Measurements from ENCODE around the gene THEM5. TPM values are rescaled to one million over a fixed set of nuclear protein-coding genes. Genes with fewer than 3 reads are reported as not detected.
"Not testable (repeated sequence)": the region's sequence is repeated elsewhere in the genome, so short reads cannot be mapped to it uniquely, and the experiment has no call there.

THEM5 gene, protein sequence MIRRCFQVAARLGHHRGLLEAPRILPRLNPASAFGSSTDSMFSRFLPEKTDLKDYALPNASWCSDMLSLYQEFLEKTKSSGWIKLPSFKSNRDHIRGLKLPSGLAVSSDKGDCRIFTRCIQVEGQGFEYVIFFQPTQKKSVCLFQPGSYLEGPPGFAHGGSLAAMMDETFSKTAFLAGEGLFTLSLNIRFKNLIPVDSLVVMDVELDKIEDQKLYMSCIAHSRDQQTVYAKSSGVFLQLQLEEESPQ
- not detected for polyA plus RNA-seq (2013, experiment 1 of 2)
- polyA plus RNA-seq (2013, experiment 2 of 2): not detected

DNA sequence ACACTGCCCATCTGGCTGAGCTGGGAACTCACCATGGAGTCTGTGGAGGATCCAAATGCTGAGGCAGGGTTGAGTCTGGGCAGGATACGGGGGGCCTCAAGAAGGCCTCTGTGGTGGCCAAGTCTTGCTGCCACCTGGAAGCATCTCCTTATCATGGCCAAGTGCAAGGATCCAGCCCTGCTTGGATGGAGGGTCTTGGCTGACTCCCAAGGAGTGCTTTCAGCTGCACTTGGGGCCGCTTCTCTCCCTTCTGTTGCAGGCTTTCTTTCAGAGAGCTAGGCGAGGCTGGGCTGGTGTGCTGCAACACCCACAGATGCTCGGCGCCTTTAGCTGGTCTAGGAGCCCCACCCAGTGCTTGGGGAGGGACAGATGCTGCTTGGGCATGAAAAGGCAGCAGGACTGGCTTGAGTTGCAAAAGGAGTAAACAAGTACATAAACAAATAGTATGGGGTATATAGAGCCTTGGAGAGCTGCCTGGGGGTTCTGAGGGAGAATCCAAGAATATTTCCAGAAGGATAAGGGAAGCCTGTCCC, at the start of gene THEM5:
THEM5 (minus strand) TSS at position 302 of the 533 bp plus-strand sequence; CDS start at position 155, 147 bp downstream.
- peaks cover 18% of the 10 kb centered on the region for H3K4me1 ChIP-seq (ENCODE audit: control insufficient read depth, insufficient read depth, low read length, poor library complexity, severe bottlenecking)
- no peak within 1 kb of the TSS for H3K4me3 ChIP-seq (ENCODE audit: extremely low read depth, insufficient read depth, low read length, poor library complexity, severe bottlenecking)
- H3K36me3 ChIP-seq (ENCODE audit: control insufficient read depth, insufficient read depth, low read length): no peaks in the 10 kb centered on the region
- no peak within 1 kb of the TSS for H3K27ac ChIP-seq (ENCODE audit: low read depth, low read length, severe bottlenecking)
- 85 to 98% methylated on average over 5 of the region's 5 CpGs for WGBS, 2 experiments (ENCODE audit: insufficient coverage in 2 of 2)
- no peaks in the 10 kb centered on the region for H3K9me3 ChIP-seq (ENCODE audit: control insufficient read depth, low read length)

DNA sequence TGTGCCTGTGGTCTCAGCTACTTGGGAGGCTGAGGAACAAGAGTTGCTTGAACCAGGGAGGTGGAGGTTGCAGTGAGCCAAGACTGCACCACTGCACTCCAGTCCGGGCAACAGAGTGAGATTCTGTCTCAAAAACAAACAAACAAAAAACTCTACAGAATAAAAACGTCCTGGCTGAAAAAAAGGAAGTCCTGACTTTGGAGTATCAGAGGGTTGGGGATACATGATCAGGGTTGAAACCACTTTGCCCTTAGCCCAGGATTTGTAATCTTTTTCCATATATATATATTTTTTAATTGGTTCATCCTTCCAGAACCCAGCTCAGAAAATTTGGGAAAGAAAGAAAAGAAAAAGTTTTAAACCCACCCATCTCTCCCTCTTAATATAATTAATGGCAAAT, 49.3 kb upstream of the THEM5 start:
- H3K27ac ChIP-seq (ENCODE audit: low read depth, low read length, severe bottlenecking): no peak overlapping the region
- H3K4me3 ChIP-seq (ENCODE audit: extremely low read depth, insufficient read depth, low read length, poor library complexity, severe bottlenecking): no peak overlapping the region
- H3K9me3 ChIP-seq (ENCODE audit: control insufficient read depth, low read length): peaks cover 23% of the 10 kb centered on the region
- peaks cover 7% of the 10 kb centered on the region for H3K4me1 ChIP-seq (ENCODE audit: control insufficient read depth, insufficient read depth, low read length, poor library complexity, severe bottlenecking)
- no CpG with 5 or more reads among the region's 2 CpGs for WGBS, 2 experiments (ENCODE audit: insufficient coverage in 2 of 2)
- H3K36me3 ChIP-seq (ENCODE audit: control insufficient read depth, insufficient read depth, low read length): peaks cover 16% of the 10 kb centered on the region

DNA sequence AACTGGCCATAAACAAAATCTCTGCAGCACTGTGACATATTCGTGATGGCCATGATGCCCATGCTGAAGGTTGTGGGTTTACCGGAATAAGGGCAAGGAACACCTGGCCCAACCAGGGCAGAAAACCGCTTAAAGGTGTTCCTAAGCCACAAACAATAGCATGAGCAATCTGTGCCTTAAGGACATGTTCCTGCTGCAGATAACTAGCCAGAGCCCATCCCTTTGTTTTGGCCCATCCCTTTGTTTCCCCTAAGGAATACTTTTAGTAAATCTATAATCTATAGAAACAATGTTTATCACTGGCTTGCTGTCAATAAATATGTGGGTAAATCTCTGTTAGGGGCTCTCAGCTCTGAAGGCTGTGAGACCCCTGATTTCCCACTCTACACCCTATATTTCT, 47.3 kb upstream of the THEM5 start:
- 100% methylated on average over 2 of the region's 3 CpGs; no CpG with 5 or more reads in 1 of the 2 experiments for WGBS, 2 experiments (ENCODE audit: insufficient coverage in 2 of 2)
- H3K27ac ChIP-seq (ENCODE audit: low read depth, low read length, severe bottlenecking); H3K36me3 ChIP-seq (ENCODE audit: control insufficient read depth, insufficient read depth, low read length); H3K4me3 ChIP-seq (ENCODE audit: extremely low read depth, insufficient read depth, low read length, poor library complexity, severe bottlenecking); H3K4me1 ChIP-seq (ENCODE audit: control insufficient read depth, insufficient read depth, low read length, poor library complexity, severe bottlenecking): not testable (repeated sequence)
- peaks cover 13% of the 10 kb centered on the region for H3K9me3 ChIP-seq (ENCODE audit: control insufficient read depth, low read length)

DNA sequence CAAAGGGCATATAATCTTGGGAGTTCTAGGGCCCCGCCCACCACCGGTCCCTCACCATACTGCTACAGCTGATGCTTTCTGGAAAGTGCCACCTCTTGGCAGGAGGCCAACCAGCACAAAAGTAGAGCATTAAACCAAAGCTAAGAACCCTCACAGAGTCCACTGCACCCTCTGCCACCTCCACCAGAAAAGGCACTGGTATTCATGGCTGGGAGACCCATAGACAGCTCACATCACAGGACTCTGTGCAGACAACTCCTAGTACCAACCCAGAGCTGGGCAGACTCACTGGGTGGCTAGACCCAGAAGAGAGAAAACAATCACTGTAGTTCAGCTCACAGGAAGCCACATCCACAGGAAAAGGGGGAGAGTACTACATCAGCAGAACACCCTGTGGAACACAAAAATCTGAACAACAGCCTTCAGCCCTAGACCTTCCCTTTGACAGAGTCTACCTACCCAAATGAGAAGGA, 45.0 kb upstream of the THEM5 start:
- Histone ChIP-seq H3K4me1 (ENCODE audit: control insufficient read depth, insufficient read depth, low read length, poor library complexity, severe bottlenecking) (peaks cover 8% of the 10 kb centered on the region), H3K9me3 (ENCODE audit: control insufficient read depth, low read length) (peaks cover 13% of the 10 kb centered on the region), H3K36me3 (ENCODE audit: control insufficient read depth, insufficient read depth, low read length) (peaks cover 22% of the 10 kb centered on the region), H3K4me3 (ENCODE audit: extremely low read depth, insufficient read depth, low read length, poor library complexity, severe bottlenecking) (no peak overlapping the region), H3K27ac (ENCODE audit: low read depth, low read length, severe bottlenecking) (no peak overlapping the region)
- 93 to 96% methylated on average over 2 of the region's 2 CpGs for WGBS, 2 experiments (ENCODE audit: insufficient coverage in 2 of 2)

DNA sequence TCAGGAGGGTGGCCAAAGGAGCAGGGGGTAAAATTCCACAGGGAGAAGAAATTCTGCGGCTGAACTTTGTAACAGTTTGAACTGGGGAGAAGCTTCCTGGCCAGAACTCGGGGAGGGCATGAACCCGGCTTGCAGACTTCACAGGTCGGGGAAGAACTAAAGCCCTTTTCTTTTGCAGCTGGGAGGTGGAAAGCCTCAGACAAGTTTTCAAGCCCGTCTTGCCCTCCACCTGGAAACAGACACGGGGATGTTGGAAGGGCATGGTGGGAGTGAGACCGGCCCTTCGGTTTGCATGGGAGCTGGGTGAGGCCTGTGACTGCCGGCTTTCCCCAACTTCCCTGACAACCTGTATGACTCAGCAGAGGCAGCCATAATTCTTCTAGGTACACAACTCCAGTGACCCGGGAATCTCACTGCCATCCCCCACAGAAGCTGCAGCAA, 44.5 kb upstream of the THEM5 start:
- Histone ChIP-seq H3K27ac (ENCODE audit: low read depth, low read length, severe bottlenecking) (no peak overlapping the region), H3K4me1 (ENCODE audit: control insufficient read depth, insufficient read depth, low read length, poor library complexity, severe bottlenecking) (peaks cover 13% of the 10 kb centered on the region), H3K36me3 (ENCODE audit: control insufficient read depth, insufficient read depth, low read length) (peaks cover 25% of the 10 kb centered on the region), H3K9me3 (ENCODE audit: control insufficient read depth, low read length) (peaks cover 13% of the 10 kb centered on the region), H3K4me3 (ENCODE audit: extremely low read depth, insufficient read depth, low read length, poor library complexity, severe bottlenecking) (no peak overlapping the region)
- 93% methylated on average over 4 to 10 of the region's 10 CpGs for WGBS, 2 experiments (ENCODE audit: insufficient coverage in 2 of 2)

DNA sequence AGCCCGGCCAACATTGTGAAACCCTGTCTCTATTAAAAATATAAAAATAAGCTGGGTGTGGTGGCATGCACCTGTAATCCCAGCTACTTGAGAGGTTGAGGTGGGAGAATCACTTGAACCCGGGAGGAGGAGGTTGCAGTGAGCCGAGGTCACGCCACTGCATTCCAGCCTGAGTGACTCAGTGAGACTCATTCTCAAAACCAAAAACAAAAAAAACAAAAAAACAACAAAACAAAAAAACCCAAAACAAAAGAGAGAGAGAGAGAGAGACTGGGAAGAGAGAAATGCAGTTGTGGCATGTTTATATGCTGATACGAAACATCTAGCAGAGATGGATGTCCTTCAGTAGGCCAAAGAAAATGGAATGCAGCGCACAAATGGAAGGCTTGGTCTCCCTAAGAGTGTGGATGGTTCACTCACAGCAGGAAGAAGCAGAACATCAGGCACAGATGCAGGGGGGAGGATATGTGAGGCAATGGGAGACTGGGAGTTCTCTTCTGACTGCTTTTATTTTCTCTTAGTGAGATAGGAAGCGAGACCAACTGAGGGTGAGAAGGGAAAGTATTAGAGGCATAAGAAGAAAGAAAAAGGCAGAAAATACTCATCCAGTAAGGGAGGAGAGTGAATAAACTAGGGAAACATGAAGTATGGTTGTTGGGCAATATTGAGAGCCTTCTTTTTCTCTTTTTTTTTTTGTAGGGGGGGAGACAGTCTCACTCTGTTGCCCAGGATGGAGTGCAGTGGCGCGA, 39.8 kb upstream of the THEM5 start:
- Histone ChIP-seq H3K9me3 (ENCODE audit: control insufficient read depth, low read length) (no peaks in the 10 kb centered on the region), H3K36me3 (ENCODE audit: control insufficient read depth, insufficient read depth, low read length) (peaks cover 24% of the 10 kb centered on the region), H3K4me3 (ENCODE audit: extremely low read depth, insufficient read depth, low read length, poor library complexity, severe bottlenecking) (no peak overlapping the region), H3K27ac (ENCODE audit: low read depth, low read length, severe bottlenecking) (no peak overlapping the region), H3K4me1 (ENCODE audit: control insufficient read depth, insufficient read depth, low read length, poor library complexity, severe bottlenecking) (peaks cover 20% of the 10 kb centered on the region)
- WGBS, 2 experiments (ENCODE audit: insufficient coverage in 2 of 2): 97 to 100% methylated on average over 3 of the region's 9 CpGs

DNA sequence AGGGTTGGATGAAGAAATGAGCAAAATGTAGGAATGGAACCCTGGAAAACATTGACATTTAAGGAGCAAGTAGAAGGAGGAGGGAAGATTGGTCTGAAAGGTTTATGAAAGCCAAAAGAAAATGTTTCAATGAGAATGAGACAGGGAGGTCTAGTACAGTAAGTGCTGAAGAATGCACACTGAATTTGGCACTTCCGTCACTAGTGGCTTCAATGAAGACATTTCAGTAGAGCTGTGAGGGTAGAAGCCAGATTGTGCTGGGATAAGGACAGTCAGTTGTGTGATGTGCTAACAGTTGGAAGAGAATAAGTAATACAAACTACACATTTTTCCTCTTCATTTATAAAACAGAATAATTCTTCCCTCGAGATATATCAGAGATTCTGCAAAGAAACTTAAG, 38.7 kb upstream of the THEM5 start:
- Histone ChIP-seq H3K4me3 (ENCODE audit: extremely low read depth, insufficient read depth, low read length, poor library complexity, severe bottlenecking) (no peak overlapping the region), H3K36me3 (ENCODE audit: control insufficient read depth, insufficient read depth, low read length) (peaks cover 33% of the 10 kb centered on the region), H3K4me1 (ENCODE audit: control insufficient read depth, insufficient read depth, low read length, poor library complexity, severe bottlenecking) (peaks cover 20% of the 10 kb centered on the region), H3K27ac (ENCODE audit: low read depth, low read length, severe bottlenecking) (no peak overlapping the region), H3K9me3 (ENCODE audit: control insufficient read depth, low read length) (no peaks in the 10 kb centered on the region)
- WGBS, 2 experiments (ENCODE audit: insufficient coverage in 2 of 2): 100% methylated on average over 1 of the region's 2 CpGs

DNA sequence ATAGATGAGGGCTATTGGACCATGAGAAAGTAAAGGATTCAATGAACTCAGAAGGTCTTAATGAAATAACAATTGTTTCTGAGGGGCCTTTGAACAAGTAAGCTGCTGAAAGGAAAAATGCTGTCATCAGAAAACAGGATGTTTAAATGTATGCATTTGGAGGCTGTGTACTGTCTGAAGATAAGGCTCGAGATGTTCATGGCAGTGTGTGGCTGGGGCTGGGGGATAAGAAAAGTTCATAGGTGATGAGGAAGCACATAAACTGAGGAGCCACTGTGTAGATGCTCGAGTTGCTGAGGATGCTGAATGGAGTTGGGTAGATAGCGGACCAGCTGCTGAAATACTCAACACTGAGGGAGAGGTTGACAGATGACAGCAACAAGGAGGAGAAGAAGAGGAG, 38.0 kb upstream of the THEM5 start:
- H3K9me3 ChIP-seq (ENCODE audit: control insufficient read depth, low read length): peaks cover 5% of the 10 kb centered on the region
- 85 to 94% methylated on average over 3 of the region's 3 CpGs for WGBS, 2 experiments (ENCODE audit: insufficient coverage in 2 of 2)
- no peak overlapping the region for H3K4me3 ChIP-seq (ENCODE audit: extremely low read depth, insufficient read depth, low read length, poor library complexity, severe bottlenecking)
- H3K36me3 ChIP-seq (ENCODE audit: control insufficient read depth, insufficient read depth, low read length): peaks cover 39% of the 10 kb centered on the region
- peak overlapping the region; percentile 61 for H3K27ac ChIP-seq (ENCODE audit: low read depth, low read length, severe bottlenecking)
- peaks cover 20% of the 10 kb centered on the region for H3K4me1 ChIP-seq (ENCODE audit: control insufficient read depth, insufficient read depth, low read length, poor library complexity, severe bottlenecking)

DNA sequence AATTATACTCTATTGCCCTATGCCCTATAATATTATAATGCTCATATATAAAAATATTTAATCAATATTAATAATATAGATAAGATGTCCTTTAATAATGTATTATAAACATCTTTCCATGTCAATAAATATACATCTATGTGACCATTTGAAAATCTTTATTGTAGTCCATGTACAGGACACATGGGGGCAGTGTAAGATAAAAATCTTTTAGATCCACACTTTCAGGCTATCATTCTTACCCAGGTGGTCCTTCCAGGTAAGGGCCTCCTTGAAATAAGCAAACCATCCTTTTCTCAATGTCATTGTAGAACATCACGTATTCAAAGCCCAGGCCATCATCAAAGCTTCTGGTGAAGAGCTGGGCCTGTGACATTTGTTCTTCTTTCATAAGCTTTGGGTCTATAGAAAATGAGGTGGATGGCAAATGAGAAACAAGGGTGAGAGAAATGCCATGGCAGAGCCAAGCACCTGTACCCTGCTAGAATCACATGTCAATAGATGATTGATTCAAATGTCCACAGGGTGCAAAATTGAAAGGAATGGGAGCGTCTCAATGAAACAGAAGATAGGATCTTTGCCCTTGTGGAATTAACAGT, 35.6 kb upstream of the THEM5 start:
- H3K36me3 ChIP-seq (ENCODE audit: control insufficient read depth, insufficient read depth, low read length): peaks cover 25% of the 10 kb centered on the region
- 100% methylated on average over 1 of the region's 2 CpGs; no CpG with 5 or more reads in 1 of the 2 experiments for WGBS, 2 experiments (ENCODE audit: insufficient coverage in 2 of 2)
- H3K4me3 ChIP-seq (ENCODE audit: extremely low read depth, insufficient read depth, low read length, poor library complexity, severe bottlenecking): no peak overlapping the region
- H3K4me1 ChIP-seq (ENCODE audit: control insufficient read depth, insufficient read depth, low read length, poor library complexity, severe bottlenecking): peaks cover 20% of the 10 kb centered on the region
- peaks cover 5% of the 10 kb centered on the region for H3K9me3 ChIP-seq (ENCODE audit: control insufficient read depth, low read length)
- H3K27ac ChIP-seq (ENCODE audit: low read depth, low read length, severe bottlenecking): no peak overlapping the region

DNA sequence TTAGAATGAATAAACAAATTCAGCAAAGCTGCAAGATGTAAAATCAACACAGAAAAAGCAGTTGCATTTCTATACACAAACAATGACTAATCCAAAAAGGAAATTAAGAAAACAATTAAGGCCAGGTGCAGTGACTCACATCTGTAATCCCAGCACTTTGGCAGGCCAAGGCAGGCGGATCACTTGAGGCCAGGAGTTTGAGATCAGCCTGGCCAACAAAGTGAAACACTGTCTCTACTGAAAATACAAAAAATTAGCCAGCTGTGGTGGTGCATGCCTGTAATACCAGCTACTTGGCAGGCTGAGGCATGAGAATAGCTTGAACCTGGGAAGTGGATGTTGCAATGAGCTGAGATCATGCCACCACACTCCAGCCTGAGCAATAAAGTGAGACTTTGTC, 33.5 kb upstream of the THEM5 start:
- peaks cover 5% of the 10 kb centered on the region for H3K9me3 ChIP-seq (ENCODE audit: control insufficient read depth, low read length)
- peaks cover 10% of the 10 kb centered on the region for H3K4me1 ChIP-seq (ENCODE audit: control insufficient read depth, insufficient read depth, low read length, poor library complexity, severe bottlenecking)
- H3K36me3 ChIP-seq (ENCODE audit: control insufficient read depth, insufficient read depth, low read length): peaks cover 19% of the 10 kb centered on the region
- no peak overlapping the region for H3K4me3 ChIP-seq (ENCODE audit: extremely low read depth, insufficient read depth, low read length, poor library complexity, severe bottlenecking)
- WGBS, 2 experiments (ENCODE audit: insufficient coverage in 2 of 2): 100% methylated on average over 1 of the region's 1 CpG
- no peak overlapping the region for H3K27ac ChIP-seq (ENCODE audit: low read depth, low read length, severe bottlenecking)
